Measurements from ENCODE around the gene GCN1. TPM values are rescaled to one million over a fixed set of nuclear protein-coding genes. Genes with fewer than 3 reads are reported as not detected.

Gene GCN1
- total and polyA plus RNA-seq, 7 donors, result 9.2 to 70.3 (median 32.9) TPM

DNA sequence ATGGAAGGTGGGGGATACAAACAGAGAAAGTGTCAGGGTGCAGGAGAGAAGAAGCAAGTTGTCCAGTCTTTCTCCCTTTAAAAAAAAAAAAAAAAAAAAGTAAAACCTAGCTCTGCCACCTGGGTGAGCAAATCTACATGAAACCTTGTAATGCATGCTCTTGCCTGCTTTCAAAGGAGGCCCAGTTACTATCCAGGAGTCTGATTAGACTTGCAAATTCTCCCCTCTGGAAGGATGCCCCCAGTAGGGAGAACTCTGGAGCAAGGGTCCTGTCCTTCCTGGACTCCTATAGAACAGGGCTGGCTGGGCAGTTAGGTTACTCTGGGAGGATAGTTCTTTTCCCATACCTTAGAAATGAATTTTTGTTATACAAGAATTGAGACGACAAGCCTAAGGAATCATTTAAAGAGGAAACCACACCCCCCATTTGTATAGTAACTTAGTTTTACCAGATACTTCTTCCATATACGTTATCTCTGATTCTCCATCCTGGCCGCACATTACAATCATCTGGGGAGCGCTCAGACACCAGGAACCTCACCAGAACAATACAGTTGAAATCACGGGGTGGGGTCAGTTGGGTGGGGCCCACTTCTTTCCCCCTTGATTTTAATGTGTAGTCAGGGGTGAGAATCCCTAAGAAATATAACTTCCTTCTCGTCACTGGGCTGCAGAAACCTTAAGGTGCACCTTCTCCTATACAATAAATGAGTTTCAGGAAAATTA is 108.4 kb downstream of the GCN1 start:
- Histone ChIP-seq H3K36me3 (no peaks in the 10 kb centered on the region), H3K27ac (peak overlapping the region; percentile 66 to 82 (median 70)), H3K4me3 (peak overlapping the region in 2 of 4 donors; percentile 38 to 49), H3K27me3 (no peaks in the 10 kb centered on the region), H3K4me1 (peaks cover 0 to 14% (median 13%) of the 10 kb centered on the region in 4 donors), H3K9me3 (no peaks in the 10 kb centered on the region)
- 30 to 67% methylated on average over 6 of the region's 6 CpGs for WGBS, 2 donors
- no peak for DNase-seq
- TF ChIP-seq EP300 (IDR thresholded peaks at IDR 0.05) (no peak), POLR2A (IDR thresholded peaks at IDR 0.05) (no peak), POLR2AphosphoS5 (IDR thresholded peaks at IDR 0.05) (no peak)
- TF ChIP-seq, protein P1, sequence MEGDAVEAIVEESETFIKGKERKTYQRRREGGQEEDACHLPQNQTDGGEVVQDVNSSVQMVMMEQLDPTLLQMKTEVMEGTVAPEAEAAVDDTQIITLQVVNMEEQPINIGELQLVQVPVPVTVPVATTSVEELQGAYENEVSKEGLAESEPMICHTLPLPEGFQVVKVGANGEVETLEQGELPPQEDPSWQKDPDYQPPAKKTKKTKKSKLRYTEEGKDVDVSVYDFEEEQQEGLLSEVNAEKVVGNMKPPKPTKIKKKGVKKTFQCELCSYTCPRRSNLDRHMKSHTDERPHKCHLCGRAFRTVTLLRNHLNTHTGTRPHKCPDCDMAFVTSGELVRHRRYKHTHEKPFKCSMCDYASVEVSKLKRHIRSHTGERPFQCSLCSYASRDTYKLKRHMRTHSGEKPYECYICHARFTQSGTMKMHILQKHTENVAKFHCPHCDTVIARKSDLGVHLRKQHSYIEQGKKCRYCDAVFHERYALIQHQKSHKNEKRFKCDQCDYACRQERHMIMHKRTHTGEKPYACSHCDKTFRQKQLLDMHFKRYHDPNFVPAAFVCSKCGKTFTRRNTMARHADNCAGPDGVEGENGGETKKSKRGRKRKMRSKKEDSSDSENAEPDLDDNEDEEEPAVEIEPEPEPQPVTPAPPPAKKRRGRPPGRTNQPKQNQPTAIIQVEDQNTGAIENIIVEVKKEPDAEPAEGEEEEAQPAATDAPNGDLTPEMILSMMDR (IDR thresholded peaks at IDR 0.05), result no peak
- intact Hi-C loops (cut with DNase I), result loop anchor here (2.0 kb wide), 2 partner anchors 31 to 97 kb away; partner anchors contain the start of genes BICDL1 and RAB35

DNA sequence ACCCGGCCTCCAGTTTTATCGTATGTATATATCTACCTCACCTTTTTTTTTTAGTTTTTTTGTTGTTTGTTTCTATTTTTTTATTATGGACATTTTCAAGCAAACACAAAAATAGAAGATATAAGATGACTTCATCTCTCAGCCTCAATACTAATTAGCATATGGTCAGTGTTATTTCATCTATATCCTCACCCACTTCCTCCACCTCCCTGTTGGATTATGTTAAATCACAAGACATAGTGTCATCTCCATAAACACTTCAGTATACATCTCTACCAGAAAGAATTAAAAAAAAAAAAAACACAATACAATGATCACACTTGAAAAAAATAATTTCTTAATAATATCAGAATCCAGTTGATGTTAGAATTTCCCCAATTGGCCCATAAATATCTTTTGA is 112.9 kb downstream of the GCN1 start:
- intact Hi-C loops (cut with DNase I), result no loop called here
- TF ChIP-seq EP300 (IDR thresholded peaks at IDR 0.05) (no peak), POLR2AphosphoS5 (IDR thresholded peaks at IDR 0.05) (no peak), POLR2A (IDR thresholded peaks at IDR 0.05) (no peak)
- TF ChIP-seq, protein P1 (IDR thresholded peaks at IDR 0.05), result no peak
- Histone ChIP-seq H3K27me3 (no peaks in the 10 kb centered on the region), H3K4me1 (peaks cover 0 to 6% (median 4%) of the 10 kb centered on the region in 4 donors), H3K4me3 (no peak overlapping the region), H3K36me3 (no peaks in the 10 kb centered on the region), H3K27ac (no peak overlapping the region), H3K9me3 (no peaks in the 10 kb centered on the region)
- no peak for DNase-seq
- 98% methylated on average over 2 of the region's 2 CpGs for WGBS, 2 donors

DNA sequence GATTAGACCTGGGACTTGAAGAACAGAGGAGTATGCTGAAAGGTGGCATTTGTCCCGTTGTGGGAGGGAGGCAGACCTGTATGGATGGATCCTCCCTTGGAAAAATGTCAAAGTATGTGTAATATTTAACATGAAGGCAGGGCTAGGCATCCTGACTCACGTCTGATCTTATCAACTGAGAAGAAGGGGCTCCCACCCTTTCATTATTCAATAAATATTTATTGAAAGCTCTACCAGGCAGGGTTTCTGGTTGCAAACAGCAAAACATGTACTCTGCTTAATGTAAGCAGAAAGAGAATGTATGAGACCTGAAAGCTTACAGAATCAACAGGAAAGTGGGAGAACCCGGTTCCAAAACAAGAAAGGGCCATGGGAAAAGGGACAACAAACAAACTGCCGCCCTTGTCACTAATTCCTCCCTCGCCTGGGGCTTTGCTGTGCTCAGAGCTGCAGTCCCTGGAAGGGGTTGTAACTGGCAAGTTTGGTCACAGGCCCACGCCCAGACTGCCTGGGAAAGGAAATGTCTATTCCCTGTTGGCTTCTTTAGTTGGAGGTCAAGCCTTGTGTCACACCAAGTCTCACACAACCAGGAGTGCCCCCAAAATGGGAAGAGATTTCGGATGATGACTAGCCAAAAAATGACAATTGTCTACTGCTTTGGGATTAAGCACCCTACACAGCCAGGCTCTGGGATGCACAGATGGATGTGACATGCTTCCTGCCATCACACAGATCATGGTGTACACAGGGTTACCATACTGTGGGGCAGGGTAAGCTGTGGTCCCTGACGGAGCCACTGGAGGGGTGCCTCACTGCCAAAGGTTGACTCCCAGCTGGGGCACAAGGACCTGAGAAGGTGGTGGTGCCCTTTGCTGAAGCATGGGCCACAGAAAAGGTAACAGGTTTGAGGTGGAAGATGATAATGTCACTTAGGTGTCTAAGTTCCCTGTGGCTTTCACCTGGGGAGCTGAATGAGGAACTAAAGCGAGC is 114.8 kb downstream of the GCN1 start:
- intact Hi-C loops (cut with DNase I), result no loop called here
- WGBS, 2 donors, result 40 to 74% methylated on average over 9 of the region's 9 CpGs
- H3K27ac ChIP-seq, result no peak overlapping the region
- H3K36me3 ChIP-seq, result no peaks in the 10 kb centered on the region
- H3K27me3 ChIP-seq, result no peaks in the 10 kb centered on the region
- H3K9me3 ChIP-seq, result no peaks in the 10 kb centered on the region
- H3K4me1 ChIP-seq, result no peaks in the 10 kb centered on the region
- TF ChIP-seq, protein P1 (IDR thresholded peaks at IDR 0.05), result no peak
- TF ChIP-seq EP300 (IDR thresholded peaks at IDR 0.05) (no peak), POLR2A (IDR thresholded peaks at IDR 0.05) (no peak), POLR2AphosphoS5 (IDR thresholded peaks at IDR 0.05) (no peak)
- no peak for DNase-seq
- H3K4me3 ChIP-seq, result no peak overlapping the region

DNA sequence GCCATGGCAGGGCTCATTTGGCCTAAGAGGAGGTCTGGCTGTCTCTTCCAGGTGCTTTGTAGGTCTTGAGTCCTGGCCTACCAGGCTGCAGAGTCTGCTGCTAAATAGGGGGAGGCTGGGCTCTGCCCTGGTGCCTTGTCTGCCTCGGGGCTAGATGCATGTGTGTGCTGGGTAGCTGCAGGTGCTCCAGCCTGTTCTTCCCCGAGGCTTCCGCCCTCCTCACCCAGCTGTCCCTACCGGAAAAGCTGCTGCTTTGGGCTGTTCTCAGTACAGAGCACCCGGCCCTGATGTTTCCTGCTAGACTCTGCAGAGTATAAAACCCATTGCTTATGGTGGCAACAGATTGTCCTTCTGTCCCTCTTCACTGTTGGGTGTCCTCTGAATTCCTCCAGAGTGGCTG is 115.6 kb downstream of the GCN1 start:
- no peak for DNase-seq

More for the DNA sequence above, 115.6 kb downstream of the GCN1 start:
- Histone ChIP-seq H3K4me1 (no peaks in the 10 kb centered on the region), H3K36me3 (no peaks in the 10 kb centered on the region), H3K4me3 (no peak overlapping the region), H3K9me3 (no peaks in the 10 kb centered on the region), H3K27ac (no peak overlapping the region), H3K27me3 (no peaks in the 10 kb centered on the region)
- WGBS, 2 donors, result 35 to 70% methylated on average over 5 of the region's 5 CpGs
- intact Hi-C loops (cut with DNase I), result no loop called here
- TF ChIP-seq EP300 (IDR thresholded peaks at IDR 0.05) (no peak), POLR2AphosphoS5 (IDR thresholded peaks at IDR 0.05) (no peak), POLR2A (IDR thresholded peaks at IDR 0.05) (no peak)
- TF ChIP-seq, protein P1 (IDR thresholded peaks at IDR 0.05), result no peak
